ENCODE results near the gene MEG3.

DNA sequence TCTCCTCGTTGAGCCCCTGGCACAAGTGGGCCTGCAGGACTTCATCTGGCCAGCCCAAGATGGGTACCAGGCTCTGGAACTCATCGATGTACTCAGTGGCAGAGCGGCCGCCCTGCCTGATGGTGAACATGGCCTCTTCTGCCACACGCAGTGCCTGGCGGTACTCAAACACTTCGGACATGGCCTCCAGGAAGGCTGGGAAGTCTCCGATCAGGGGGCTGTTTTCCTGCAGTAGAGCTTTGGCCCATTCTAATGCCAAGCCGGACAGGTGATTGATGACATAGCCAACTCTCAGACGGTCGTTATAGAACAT, 57.8 kb downstream of the MEG3 start:
- TF ChIP-seq POLR2A (IDR thresholded peaks at IDR 0.05): no peak
- TF ChIP-seq, protein P1, sequence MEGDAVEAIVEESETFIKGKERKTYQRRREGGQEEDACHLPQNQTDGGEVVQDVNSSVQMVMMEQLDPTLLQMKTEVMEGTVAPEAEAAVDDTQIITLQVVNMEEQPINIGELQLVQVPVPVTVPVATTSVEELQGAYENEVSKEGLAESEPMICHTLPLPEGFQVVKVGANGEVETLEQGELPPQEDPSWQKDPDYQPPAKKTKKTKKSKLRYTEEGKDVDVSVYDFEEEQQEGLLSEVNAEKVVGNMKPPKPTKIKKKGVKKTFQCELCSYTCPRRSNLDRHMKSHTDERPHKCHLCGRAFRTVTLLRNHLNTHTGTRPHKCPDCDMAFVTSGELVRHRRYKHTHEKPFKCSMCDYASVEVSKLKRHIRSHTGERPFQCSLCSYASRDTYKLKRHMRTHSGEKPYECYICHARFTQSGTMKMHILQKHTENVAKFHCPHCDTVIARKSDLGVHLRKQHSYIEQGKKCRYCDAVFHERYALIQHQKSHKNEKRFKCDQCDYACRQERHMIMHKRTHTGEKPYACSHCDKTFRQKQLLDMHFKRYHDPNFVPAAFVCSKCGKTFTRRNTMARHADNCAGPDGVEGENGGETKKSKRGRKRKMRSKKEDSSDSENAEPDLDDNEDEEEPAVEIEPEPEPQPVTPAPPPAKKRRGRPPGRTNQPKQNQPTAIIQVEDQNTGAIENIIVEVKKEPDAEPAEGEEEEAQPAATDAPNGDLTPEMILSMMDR (IDR thresholded peaks at IDR 0.05): no peak
